Epithelial cell of proximal tubule (primary cell): ENCODE results near the gene DNAJB8. TPM values are rescaled to one million over a fixed set of nuclear protein-coding genes. Genes with fewer than 3 reads are reported as not detected.

Experiments used
- DNase-seq: peaks from one replicate; pipeline ENCODE4 v3.0.0-alpha.2; 2011; ENCODE audit warnings: low read depth
- H3K4me3 ChIP-seq: 2 replicates; pipeline ENCODE4 v1.5.1; 2011; ENCODE audit warnings: low read depth, mild to moderate bottlenecking, low read length
- total RNA-seq: library from RNA; depleted of rRNA; stranded (reverse); fragments of >200 nt; gene quantifications from 2 replicates; pipeline ENCODE4 v1.2.3, GENCODE V29; 2015
- TF ChIP-seq, protein P1 (sequence below): conservative IDR thresholded peaks from 2 replicates; pipeline ENCODE4 v1.5.1; 2012; ENCODE audit warnings: low read depth, mild to moderate bottlenecking, low read length

Gene DNAJB8
- total RNA-seq, 1 donor from 2014 or later: not detected

DNA sequence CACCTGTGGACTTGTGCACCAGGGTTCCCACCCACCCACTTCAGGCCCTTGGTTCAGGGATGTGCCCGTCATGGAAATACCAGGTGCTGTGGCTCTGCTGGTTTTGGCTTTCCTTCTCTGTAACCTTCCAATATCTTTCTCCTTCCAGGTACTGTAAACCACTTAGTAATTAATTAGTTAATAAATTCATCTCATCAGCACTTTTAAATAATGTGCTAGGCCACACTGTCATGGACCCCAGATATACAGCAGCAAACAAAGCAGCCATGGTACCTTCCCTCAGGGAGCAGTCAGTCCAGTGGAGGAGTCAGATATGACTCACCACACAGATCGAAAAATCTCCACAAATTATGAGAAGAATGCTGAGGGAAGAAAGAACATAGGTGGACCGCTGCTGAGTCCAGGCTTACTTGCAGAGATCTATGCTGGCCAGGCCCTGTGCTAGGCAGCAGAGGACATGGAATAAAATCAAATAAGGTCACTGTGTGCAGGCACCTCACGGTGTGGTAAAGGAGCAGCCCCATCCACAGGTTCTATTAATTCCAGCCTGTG lies 33.1 kb upstream of the DNAJB8 start:
- DNase-seq: no peak
- TF ChIP-seq, protein P1, sequence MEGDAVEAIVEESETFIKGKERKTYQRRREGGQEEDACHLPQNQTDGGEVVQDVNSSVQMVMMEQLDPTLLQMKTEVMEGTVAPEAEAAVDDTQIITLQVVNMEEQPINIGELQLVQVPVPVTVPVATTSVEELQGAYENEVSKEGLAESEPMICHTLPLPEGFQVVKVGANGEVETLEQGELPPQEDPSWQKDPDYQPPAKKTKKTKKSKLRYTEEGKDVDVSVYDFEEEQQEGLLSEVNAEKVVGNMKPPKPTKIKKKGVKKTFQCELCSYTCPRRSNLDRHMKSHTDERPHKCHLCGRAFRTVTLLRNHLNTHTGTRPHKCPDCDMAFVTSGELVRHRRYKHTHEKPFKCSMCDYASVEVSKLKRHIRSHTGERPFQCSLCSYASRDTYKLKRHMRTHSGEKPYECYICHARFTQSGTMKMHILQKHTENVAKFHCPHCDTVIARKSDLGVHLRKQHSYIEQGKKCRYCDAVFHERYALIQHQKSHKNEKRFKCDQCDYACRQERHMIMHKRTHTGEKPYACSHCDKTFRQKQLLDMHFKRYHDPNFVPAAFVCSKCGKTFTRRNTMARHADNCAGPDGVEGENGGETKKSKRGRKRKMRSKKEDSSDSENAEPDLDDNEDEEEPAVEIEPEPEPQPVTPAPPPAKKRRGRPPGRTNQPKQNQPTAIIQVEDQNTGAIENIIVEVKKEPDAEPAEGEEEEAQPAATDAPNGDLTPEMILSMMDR: no peak
- H3K4me3 ChIP-seq: no peak overlapping the region

DNA sequence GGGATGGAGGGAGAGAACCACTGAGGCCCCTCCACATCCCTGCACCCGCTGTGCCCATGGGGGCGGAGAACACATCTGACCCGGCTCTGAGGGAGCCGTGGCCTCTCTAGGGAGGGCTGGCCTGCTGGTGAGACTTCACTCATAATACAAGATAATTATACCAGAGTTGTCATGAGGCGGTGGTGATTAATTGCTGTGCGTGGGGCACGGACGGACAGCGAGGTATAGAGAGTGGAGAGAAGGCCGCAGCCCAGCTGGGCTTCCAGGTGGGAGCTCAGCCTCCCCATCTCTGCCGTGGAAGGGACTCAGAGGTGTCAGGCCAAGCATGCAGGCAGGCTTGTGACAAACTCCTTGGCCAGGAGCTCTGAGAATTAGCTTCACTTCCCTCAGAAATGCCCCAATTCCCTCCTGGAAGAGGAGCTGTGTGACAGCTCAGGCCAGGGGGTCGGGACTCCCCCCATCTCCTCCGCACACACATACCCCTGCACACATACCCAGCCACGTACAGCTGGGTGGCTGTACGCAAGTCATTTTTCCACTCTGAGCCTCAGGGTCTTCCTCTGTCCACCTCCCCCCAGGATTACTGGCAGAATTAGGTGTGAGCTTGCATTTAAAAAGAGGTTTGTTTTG lies 32.3 kb upstream of the DNAJB8 start:
- DNase-seq: no peak
- H3K4me3 ChIP-seq: no peak overlapping the region
- TF ChIP-seq, protein P1: no peak

DNA sequence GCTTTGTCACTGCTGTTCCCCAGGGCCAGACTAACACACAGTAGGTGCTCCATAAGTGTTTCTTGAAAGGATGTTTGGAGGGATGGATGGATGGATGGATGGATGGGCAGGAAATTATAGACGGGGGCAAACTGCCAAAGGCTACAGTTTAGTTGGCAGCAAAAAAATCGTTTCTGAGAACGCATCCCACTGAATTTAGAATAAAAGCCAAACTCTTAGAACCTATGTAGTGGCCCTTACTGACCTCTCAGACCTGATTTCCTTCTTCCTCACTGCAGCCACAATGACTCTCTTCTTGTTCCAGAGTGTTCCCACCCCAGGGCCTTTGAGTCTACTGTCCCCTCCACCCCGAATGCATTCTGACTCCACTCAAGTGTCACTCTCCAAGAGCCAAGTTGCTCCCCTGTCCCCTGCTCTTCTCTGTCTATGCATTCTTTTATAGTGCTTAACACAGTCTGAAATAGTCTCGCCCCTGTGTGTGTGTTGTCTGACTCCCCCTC lies 31.5 kb upstream of the DNAJB8 start:
- no peak overlapping the region for H3K4me3 ChIP-seq
- DNase-seq: no peak
- TF ChIP-seq, protein P1: no peak

DNA sequence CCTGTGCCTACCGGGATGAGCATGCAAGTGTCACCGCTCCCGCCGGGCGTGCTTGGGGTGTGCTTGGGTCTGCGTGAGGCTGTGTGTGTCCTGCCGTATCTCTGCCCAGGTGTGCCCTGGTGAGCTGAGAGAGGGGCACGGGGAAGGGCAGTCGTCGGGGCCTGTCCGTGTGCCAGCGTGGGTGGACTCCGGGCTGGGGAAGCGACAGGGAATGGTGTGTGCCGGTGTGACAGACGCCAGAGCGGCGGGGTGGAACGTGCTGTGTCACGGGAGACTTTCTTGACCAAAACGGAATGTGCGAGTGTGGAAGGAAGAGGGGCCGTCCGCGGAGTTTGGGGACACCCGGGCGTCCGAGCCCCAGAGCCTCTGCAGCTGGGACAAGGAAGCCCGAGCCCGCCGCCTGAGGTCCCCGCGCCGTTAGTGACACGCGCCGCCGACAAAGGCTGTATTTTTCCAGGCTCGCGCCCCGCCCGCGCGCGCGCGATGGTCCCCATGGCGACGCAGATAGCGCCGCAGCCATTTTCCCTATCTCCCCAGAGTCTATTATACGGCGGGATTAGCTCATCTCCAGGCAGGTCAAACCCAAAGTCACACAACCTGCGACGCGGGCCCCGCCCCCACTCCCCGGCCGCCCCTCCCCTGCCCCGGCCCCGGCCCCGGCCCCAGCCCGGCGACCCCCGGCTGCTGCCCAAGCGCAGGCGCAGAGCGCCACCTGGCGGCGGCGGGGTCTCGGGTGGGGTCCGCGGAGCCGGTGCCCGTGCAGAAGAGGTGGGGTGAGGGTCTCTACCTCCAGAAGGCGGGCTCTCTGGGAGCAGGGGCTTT lies 30.8 kb upstream of the DNAJB8 start:
- TF ChIP-seq, protein P1: peak; percentile 63
- DNase-seq: no peak
- H3K4me3 ChIP-seq: peak overlapping the region; percentile 49

DNA sequence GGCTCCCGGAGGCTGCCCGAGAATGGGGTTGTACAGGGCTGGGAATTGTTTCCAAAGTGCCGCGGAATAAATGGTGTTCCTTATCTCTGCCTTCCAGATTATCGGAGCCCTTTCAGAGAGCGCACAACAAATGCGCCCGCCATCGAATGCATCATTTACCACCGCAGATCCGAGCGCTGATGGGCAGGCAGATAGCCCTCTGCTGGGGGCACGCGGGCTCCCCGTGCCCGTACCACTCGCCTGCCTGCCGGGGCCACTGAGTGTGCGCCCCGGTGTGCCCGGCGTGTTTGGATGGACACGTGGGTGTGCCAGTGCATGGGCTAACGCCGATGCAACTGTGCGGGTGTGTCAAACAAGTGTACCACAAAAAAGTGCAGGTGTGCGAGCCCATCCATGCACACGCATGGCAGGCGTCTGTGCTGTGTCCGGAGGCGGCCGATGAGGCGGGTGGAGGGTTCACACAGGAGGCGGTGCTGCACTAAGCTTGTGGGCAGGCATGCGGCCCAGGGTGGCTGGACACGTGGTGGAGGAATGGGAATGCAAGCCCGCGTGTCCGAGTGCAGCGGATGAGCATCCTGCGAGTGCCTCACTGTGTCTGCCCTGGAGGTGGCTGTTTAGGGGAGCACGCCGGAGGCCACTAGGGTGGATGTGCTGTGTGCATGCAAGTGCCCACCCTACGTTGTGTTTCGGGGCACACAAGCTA lies 30.1 kb upstream of the DNAJB8 start:
- DNase-seq: no peak
- no peak overlapping the region for H3K4me3 ChIP-seq
- TF ChIP-seq, protein P1: no peak

DNA sequence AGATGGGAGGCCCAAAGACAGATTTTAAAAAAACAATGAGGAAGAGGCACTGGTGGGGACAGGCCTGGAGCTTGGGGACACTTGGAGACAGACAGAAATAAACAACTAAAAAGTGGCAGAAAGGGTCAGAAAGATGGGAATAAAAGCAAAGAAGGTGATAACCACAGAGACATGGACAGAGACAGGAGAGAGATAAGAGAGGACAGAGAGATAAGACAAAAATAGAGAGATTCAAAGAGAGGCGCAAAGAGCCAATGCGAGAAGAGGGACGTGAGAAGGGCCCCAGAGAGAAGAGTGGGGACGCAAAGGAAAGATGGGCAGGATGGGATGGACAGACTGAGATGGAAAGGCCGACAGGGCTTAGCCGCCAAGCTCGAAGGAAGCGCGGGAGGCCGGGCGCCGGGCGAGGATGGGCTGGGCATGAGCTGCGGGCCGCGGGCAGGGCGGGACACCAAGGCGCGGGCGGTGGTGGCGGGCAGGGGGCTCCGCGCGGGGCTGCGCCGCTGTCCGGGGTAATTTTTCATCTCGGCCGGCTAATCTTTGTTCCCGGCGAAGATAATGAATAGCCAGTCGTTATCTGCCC lies 29.4 kb upstream of the DNAJB8 start:
- DNase-seq: no peak
- TF ChIP-seq, protein P1: no peak
- no peak overlapping the region for H3K4me3 ChIP-seq
